Astrocyte of the spinal cord (primary cell): ENCODE results near the gene OTOG.

Experiments used
- DNase-seq: peaks from one replicate; pipeline ENCODE4 v3.0.0; 2011; ENCODE audit warnings: low read depth, low spot score
- H3K4me3 ChIP-seq: 2 replicates; pipeline ENCODE4 v1.5.1; 2011; ENCODE audit warnings: low read depth, mild to moderate bottlenecking, low read length, moderate library complexity
- in situ Hi-C: cut with HindIII; loops from 2 replicates; pipeline ENCODE4 v1.10.0; 2017; ENCODE audit warnings: low sequenced_read_pairs
- TF ChIP-seq, protein P1 (sequence below): IDR thresholded peaks from 2 replicates; pipeline ENCODE4 v1.5.1; 2012; ENCODE audit warnings: low read depth, mild to moderate bottlenecking, low read length, inconsistent platforms

The OTOG gene

DNA sequence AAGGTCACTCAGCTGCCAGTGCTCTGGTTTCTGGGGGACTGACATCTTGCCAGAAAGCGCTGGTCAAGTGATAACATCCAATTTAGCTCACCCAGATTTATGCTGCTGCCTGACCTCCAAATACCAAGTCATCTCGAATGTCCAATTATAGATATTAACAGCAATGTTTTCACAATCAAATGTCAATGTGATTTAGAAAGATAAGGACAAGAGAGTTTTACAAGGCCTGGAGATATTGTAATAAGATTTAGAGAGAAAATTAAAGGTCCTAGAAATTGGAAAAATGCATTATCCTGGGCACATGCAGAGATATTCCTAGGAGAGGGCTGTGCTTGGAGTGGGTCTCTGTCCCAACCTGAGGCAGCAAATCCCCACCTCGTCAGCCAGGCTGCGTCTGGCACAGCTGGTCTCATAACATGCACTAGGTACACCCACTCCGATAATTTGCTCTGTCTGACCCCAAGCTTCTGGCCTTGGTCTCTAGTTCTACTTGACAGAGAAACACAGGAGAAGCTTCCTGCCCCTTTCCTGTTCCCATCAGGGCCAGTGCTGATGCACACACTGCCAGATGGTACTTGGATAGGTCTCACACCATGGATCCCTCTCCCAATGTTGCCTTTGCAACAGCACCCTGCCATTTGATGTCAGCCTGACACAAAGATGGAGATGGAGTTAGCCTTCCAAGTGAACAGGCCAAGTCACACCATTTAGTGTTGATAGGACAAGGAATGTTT, 31.4 kb upstream of the OTOG start:
- in situ Hi-C loops = no loop called here
- H3K4me3 ChIP-seq = no peak overlapping the region

DNA sequence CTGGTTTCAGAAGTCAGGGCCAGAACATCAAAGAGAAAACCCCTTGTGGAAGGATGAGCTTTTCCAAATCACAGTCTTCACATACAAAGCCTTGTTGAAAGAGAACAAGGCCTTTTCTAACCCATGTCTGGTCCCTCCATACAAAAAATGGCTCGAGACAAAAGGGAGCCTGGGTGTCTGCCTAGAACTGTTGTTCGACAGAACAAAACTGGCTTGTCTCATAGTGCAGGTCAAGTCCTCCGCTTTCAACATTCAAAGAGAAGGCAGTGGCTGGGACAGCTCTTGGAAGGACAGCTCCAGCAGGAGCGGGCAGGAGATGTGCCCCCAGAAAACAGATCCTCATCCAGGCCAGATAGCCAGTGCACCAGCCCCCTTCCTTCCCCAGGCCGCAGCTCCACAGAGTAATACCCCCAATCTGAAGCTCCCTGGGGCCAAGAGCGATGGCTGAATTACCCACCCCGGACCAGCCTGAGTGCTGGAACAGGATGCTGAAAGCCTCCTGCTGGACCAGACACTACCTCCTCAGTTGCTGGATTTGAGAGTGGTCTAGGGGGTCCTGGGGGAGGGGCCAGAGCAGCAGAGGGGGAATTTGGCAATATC, 30.4 kb upstream of the OTOG start:
- in situ Hi-C loops = no loop called here

More for the DNA sequence above, 31.4 kb upstream of the OTOG start:
- DNase-seq = no peak
- TF ChIP-seq, protein P1, sequence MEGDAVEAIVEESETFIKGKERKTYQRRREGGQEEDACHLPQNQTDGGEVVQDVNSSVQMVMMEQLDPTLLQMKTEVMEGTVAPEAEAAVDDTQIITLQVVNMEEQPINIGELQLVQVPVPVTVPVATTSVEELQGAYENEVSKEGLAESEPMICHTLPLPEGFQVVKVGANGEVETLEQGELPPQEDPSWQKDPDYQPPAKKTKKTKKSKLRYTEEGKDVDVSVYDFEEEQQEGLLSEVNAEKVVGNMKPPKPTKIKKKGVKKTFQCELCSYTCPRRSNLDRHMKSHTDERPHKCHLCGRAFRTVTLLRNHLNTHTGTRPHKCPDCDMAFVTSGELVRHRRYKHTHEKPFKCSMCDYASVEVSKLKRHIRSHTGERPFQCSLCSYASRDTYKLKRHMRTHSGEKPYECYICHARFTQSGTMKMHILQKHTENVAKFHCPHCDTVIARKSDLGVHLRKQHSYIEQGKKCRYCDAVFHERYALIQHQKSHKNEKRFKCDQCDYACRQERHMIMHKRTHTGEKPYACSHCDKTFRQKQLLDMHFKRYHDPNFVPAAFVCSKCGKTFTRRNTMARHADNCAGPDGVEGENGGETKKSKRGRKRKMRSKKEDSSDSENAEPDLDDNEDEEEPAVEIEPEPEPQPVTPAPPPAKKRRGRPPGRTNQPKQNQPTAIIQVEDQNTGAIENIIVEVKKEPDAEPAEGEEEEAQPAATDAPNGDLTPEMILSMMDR = no peak

DNA sequence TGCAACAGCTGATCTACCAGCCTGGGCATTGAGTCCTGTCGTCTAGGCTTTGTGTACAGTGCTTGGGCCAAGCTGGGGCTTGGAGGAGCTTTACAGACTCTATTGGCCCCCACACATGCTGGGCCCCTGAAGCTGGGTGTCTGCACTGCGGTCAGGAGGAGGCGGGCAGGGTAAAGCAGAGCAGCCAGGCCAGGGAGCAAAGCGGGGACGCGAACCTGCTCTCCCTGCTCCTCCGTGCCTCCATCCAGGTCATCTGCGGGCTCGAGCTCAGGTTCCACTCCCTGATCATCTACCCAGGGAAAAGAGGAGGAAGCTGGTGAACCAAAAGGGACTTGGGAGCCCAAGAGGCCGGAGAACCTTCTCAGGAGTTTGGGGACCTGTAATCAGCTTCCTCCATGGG, 29.9 kb upstream of the OTOG start:
- DNase-seq = no peak
- H3K4me3 ChIP-seq = no peak overlapping the region
- TF ChIP-seq, protein P1 = no peak
- in situ Hi-C loops = no loop called here

More for the DNA sequence above, 30.4 kb upstream of the OTOG start:
- TF ChIP-seq, protein P1 = no peak
- no peak overlapping the region for H3K4me3 ChIP-seq
- no peak for DNase-seq

DNA sequence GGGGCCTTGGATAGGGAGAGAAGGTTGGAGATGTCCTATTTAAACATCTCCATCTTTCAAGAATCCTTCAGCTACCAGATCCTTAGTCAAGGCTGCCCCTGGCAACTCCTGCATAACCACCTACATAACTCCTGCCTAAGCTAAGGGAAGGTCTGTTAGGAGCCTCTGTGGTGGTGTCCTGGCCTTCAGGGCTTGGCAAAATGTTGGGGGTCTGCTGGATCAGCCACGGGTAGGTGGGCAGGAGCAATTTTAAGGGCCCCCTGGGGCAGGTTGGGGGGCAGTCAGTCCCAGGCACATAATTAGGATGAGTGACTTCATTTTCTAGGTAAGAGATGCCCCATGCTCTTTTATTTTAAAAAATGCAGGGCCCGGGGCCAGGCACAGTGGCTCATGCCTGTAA, 28.7 kb upstream of the OTOG start:
- no peak overlapping the region for H3K4me3 ChIP-seq
- in situ Hi-C loops = no loop called here
- TF ChIP-seq, protein P1 = no peak
- no peak for DNase-seq

DNA sequence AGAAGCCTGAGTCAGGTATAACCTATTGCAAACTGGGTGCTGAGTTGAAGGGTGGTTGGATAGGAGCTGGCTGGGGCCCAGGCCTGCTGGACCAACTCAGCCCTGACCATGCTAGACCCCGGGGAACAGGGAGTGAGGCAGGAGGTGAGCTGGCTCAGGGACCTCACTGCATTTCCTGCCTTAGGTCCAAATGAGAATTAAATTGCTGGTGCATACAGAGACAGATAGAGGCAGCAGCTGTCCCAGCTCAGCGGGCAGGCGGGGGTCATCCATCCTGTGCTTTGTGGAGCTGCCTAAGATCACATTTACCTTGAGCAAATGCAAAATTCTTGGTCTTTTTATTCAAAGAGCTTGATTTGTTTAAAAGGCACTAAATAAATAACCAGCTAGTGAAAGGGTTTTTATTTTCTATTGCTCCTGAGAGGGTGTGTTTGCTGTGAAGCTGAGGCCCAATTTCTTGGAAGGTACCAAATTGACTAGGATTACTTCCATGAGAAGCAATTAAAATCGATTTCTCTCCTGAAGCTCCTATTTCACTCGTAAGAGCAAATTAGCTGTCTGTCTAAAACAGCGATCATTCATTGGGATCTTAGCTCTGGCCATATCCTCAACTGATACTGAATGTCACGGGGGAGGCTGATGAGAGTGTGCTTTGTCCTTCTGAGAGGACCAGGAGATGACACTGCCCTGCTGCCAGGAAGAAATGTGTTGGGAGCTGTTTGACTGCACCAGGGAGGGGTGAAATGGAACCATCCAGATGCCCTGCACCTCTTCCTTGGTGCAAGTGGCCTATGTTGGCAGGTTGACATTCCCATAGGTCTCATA, 27.8 kb upstream of the OTOG start:
- no peak for DNase-seq
- TF ChIP-seq, protein P1 = no peak
- no peak overlapping the region for H3K4me3 ChIP-seq
- in situ Hi-C loops = no loop called here

DNA sequence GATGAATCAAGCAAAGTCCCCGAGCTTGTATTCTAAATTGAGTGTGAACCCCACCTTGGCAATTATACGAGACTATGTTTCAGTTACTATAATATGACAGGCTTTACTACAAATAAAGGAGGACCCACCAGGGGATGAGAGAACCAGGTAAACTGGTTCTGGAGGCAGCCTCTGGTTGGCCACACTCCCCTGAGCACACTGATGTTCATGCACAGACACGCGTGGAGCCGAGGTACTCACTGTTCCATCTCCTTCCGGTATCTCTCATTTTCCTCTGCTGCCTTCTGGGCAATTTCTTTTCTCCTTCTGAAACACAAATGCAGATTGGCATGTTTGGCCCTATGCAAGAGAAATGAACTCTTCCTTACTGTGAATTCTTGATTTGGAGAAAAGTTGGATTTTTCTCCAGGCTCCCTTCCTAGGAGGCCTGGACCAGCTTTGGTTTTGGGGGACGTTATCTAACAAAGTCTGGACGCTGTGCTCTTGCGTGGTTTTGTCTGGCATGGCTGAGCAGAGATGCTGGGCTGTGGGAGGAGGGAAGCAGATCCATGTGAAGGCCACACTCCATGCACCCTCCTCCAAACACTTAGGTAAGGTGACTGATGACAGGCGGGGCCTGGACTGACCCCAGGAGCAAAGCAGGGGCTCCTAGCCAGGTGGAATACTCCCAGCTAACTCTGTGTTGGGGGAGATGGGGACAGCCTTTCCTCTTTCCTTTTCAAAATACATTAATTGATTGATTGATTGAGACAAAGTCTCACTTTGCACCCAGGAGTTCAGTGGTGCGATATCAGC, 25.8 kb upstream of the OTOG start:
- DNase-seq = no peak
- H3K4me3 ChIP-seq = no peak overlapping the region
- in situ Hi-C loops = no loop called here
- TF ChIP-seq, protein P1 = no peak
